ENCODE measurements around the gene ZNF503. TPM values are rescaled to one million over a fixed set of nuclear protein-coding genes. Genes with fewer than 3 reads are reported as not detected.

Gene ZNF503
- total RNA-seq, 1 donor from 2014 or later: 38.5 TPM

DNA sequence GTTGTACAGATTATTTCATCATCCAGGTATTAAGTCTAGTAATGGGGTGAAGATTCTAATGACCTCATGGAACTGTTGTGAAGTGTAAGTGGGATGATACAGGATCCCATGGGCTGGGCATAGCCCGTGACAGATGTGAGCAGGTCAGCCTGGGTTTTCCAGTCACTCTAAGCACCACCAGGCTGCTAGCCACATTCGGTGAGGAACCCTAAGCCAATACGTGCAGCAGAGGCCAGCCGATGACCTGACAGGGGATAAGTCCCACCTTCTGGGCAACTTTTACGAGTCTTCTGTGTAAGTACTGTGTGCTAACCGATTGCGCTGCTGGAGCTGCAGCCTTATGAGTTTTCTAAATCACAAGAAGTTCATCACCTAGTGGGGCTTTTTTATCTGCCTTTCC, 7.3 kb downstream of the ZNF503 start:
- Mint-ChIP-seq H3K36me3 (ENCODE audit: unreplicated experiment) (peaks cover 29% of the 10 kb centered on the region), H3K9me3 (ENCODE audit: unreplicated experiment) (no peaks in the 10 kb centered on the region), H3K4me3 (ENCODE audit: unreplicated experiment) (no peak overlapping the region), H3K27me3 (ENCODE audit: unreplicated experiment) (peaks cover 56% of the 10 kb centered on the region), H3K4me1 (ENCODE audit: unreplicated experiment) (peaks cover 21% of the 10 kb centered on the region), H3K27ac (ENCODE audit: unreplicated experiment) (no peak overlapping the region)
- TF ChIP-seq, protein P1, sequence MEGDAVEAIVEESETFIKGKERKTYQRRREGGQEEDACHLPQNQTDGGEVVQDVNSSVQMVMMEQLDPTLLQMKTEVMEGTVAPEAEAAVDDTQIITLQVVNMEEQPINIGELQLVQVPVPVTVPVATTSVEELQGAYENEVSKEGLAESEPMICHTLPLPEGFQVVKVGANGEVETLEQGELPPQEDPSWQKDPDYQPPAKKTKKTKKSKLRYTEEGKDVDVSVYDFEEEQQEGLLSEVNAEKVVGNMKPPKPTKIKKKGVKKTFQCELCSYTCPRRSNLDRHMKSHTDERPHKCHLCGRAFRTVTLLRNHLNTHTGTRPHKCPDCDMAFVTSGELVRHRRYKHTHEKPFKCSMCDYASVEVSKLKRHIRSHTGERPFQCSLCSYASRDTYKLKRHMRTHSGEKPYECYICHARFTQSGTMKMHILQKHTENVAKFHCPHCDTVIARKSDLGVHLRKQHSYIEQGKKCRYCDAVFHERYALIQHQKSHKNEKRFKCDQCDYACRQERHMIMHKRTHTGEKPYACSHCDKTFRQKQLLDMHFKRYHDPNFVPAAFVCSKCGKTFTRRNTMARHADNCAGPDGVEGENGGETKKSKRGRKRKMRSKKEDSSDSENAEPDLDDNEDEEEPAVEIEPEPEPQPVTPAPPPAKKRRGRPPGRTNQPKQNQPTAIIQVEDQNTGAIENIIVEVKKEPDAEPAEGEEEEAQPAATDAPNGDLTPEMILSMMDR (IDR thresholded peaks at IDR 0.05): no peak
- DNase-seq (ENCODE audit: extremely low spot score, unreplicated experiment): no peak

DNA sequence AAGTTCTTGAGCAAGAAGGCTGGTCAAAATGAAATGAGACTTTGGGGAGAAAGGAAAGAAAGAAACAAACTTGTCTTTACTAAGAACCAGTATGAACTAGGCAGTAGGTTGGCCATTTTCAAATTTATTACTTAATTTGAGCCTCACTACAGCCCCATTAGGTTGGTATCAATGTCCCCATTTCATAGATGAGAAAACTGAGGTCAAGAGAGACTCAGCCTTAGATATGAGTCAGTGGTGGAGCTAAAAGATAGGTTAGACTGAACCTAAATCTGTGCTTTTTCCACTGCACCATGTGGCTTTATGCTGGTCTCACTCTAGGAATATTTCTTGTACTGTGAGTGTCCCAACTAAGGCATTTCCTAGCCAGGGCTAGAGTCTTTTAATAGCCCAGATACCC, 8.8 kb downstream of the ZNF503 start:
- Mint-ChIP-seq H3K27me3 (ENCODE audit: unreplicated experiment) (peaks cover 50% of the 10 kb centered on the region), H3K9me3 (ENCODE audit: unreplicated experiment) (no peaks in the 10 kb centered on the region), H3K4me3 (ENCODE audit: unreplicated experiment) (no peak overlapping the region)

DNA sequence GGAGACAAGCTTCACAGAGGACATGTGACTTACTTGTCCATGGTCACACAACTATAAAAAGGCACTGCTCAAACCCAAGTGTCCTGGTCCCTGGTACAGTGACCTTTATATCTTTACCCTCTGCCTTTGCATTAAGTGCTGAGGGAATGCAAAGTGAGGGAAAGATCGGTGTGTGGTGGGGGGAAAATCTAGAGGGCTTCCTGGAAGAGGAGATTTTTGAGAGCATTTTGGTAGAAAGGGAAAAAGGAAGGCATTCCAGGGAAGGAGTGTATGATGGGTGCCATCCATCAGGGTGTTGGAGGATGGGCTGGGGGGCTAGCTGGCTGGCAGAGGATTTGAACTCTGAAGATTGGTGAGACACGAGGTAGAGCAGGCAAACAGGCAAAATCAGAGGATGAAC, 9.3 kb downstream of the ZNF503 start:
- no peaks in the 10 kb centered on the region for H3K9me3 Mint-ChIP-seq (ENCODE audit: unreplicated experiment)
- DNase-seq (ENCODE audit: extremely low spot score, unreplicated experiment): no peak
- no peak overlapping the region for H3K4me3 Mint-ChIP-seq (ENCODE audit: unreplicated experiment)
- peaks cover 7% of the 10 kb centered on the region for H3K4me1 Mint-ChIP-seq (ENCODE audit: unreplicated experiment)
- H3K27me3 Mint-ChIP-seq (ENCODE audit: unreplicated experiment): peaks cover 49% of the 10 kb centered on the region
- TF ChIP-seq, protein P1 (IDR thresholded peaks at IDR 0.05): no peak
- H3K27ac Mint-ChIP-seq (ENCODE audit: unreplicated experiment): no peak overlapping the region
- peaks cover 16% of the 10 kb centered on the region for H3K36me3 Mint-ChIP-seq (ENCODE audit: unreplicated experiment)

More for the DNA sequence above, 8.8 kb downstream of the ZNF503 start:
- no peak for DNase-seq (ENCODE audit: extremely low spot score, unreplicated experiment)
- Mint-ChIP-seq H3K36me3 (ENCODE audit: unreplicated experiment) (peaks cover 21% of the 10 kb centered on the region), H3K4me1 (ENCODE audit: unreplicated experiment) (peaks cover 12% of the 10 kb centered on the region), H3K27ac (ENCODE audit: unreplicated experiment) (no peak overlapping the region)
- TF ChIP-seq, protein P1 (IDR thresholded peaks at IDR 0.05): no peak

DNA sequence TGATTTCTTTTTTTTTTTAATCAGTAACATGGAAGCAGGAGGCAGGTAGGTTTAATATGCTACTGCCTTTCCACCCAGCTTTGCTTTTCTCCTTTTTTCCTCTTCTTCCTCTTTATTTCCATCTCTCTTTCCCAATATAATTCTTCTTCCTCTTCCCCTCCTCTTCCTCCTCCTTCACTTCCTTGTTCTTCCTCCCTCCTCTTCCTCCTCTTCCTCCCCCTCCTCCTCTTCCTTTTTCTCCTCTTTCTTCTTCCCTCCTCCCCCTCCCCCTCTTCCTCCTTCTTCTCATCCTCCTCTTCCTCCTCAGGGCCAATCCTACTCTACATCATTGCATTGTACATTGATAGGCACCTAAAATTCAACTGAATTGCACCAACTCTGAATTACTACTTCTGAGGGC, 11.4 kb downstream of the ZNF503 start:
- DNase-seq (ENCODE audit: extremely low spot score, unreplicated experiment): no peak
- Mint-ChIP-seq H3K27me3 (ENCODE audit: unreplicated experiment) (peaks cover 49% of the 10 kb centered on the region), H3K36me3 (ENCODE audit: unreplicated experiment) (peaks cover 16% of the 10 kb centered on the region), H3K27ac (ENCODE audit: unreplicated experiment) (no peak overlapping the region), H3K9me3 (ENCODE audit: unreplicated experiment) (peaks cover 12% of the 10 kb centered on the region), H3K4me3 (ENCODE audit: unreplicated experiment) (no peak overlapping the region), H3K4me1 (ENCODE audit: unreplicated experiment) (peaks cover 3% of the 10 kb centered on the region)
- TF ChIP-seq, protein P1 (IDR thresholded peaks at IDR 0.05): no peak

DNA sequence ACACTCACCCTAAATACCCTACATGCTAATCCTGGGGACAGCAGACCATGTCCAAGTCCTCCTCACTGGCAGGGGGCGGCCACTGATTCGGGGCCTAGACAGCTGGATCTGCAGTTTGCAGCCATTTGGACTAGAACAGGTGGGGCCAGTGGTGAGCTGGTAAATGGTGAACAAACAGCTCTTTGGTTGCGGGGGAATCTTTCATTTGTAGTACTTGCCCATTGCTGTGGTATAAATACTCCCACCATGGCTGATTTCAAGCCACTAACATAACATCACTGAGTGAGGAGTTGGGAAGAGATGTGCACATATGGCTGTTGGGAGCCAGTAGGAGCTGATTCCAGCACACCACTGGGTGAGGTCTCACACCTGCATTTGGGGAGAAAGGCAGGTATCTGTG, 13.5 kb downstream of the ZNF503 start:
- Mint-ChIP-seq H3K27ac (ENCODE audit: unreplicated experiment) (no peak overlapping the region), H3K4me1 (ENCODE audit: unreplicated experiment) (no peaks in the 10 kb centered on the region), H3K27me3 (ENCODE audit: unreplicated experiment) (peaks cover 41% of the 10 kb centered on the region), H3K4me3 (ENCODE audit: unreplicated experiment) (no peak overlapping the region), H3K9me3 (ENCODE audit: unreplicated experiment) (peaks cover 12% of the 10 kb centered on the region), H3K36me3 (ENCODE audit: unreplicated experiment) (no peaks in the 10 kb centered on the region)
- no peak for DNase-seq (ENCODE audit: extremely low spot score, unreplicated experiment)
- TF ChIP-seq, protein P1 (IDR thresholded peaks at IDR 0.05): no peak
